Stimulated activated CD4-positive, alpha-beta T cell treated with anti-CD3 and anti-CD28 coated beads, TNF-alpha, amount 100 ng/mL, for 1 hour (primary cell): ENCODE data around the gene SYCP3.
"Not testable (repeated sequence)": the region's sequence is repeated elsewhere in the genome, so short reads cannot be mapped to it uniquely, and the experiment has no call there.

ENCODE experiments used
- DNase-seq, 3 donors: peaks; one replicate each; pipeline ENCODE4 v3.0.0-alpha.2; 2020; ENCODE audit warnings: low read depth in 3 of 3, low spot score in 1 of 3

The SYCP3 gene

DNA sequence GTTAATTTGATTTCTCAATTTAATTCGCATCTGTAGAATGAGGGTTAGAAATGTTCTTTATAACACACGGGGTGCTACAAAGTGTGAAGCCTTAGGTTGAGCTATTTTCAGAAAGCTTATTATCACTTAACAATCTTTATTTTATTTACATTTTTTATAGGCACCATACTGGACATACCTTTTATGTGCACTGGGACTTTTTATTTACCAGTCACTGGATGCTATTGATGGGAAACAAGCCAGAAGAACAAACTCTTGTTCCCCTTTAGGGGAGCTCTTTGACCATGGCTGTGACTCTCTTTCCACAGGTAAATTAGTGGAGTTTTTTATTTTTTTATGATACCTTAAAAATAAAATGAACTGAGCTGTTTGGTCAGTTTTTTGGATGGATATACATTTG lies 25.3 kb downstream of the SYCP3 start:
- no peak for DNase-seq

DNA sequence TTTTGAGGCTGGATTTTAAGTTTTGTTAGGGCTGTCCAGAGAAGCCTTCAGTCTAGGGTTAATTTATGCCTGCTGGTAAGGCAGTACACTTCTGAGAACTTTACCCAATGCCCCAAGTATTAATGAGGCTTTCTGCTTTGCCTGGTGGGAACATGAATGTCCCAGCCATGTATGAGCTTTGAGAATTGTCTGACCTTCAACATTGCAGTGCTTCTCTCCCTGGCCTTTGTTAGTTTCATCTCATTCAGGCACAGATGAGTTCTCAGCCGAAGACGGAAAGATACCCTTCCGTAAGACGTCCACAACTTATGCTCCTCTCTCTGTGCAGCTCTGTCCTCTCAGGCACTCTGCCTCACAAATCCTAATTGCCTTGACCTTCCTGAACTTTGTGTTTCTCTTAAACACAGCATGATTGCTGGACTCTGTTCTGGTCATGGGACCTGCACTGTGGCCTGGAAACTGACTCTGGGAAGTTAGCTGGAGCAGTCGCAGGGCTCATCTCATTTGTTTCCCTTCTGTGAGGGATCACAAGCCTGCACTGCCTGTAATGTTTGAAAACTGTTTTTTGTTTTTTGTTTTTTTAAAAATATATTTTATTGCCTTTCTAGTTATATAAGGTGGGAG lies 26.1 kb downstream of the SYCP3 start:
- DNase-seq: no peak

DNA sequence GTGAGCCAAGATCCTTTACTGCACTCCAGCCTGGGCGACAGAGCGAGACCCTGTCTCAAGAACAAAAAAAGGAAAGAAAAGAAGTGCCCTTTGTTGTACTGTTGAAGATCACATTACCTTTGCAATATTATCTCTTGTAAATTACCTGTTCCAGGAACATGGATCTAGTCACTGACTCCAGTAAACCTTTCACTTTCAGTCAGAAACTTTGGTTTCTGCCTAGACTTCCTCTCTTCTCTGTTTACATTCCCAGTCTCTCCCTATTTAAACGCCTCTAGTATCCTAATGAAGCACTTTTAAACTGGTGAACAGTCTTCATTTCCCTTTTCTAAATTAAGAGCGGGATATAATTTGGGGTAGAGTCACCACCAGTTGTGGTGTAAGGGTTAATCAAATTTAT lies 29.0 kb downstream of the SYCP3 start:
- DNase-seq: no peak

DNA sequence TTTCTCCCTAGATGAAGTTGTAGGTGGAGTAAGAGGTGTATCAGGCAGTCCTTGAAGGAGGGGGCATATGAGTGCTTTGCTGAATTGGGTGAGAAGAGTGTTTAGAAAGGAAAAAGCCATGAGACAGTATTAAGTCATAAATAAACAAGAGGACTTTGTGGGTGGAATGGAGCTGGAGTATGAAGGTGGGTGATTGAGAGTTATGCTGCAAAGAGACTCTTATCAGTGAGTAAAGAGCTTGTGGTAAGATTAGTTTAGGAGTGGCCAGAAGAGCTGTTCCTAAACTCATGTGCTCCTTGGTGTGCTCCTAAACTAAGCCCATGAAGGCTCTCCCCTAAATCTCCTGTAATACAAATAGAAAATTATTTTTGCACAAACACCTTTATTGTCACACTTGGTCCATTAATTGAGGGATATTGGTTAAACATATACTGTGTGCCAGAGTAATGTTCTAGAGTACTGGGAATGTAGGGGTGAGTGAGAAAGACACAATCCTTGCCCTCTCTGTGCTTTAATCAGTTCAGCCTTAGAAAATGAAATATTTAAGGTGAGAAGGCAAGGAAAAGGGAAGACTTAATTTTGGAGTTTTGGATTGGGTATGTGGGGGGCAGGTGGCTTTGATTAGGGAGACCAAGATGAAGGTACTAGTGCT lies 32.0 kb downstream of the SYCP3 start:
- no peak for DNase-seq

DNA sequence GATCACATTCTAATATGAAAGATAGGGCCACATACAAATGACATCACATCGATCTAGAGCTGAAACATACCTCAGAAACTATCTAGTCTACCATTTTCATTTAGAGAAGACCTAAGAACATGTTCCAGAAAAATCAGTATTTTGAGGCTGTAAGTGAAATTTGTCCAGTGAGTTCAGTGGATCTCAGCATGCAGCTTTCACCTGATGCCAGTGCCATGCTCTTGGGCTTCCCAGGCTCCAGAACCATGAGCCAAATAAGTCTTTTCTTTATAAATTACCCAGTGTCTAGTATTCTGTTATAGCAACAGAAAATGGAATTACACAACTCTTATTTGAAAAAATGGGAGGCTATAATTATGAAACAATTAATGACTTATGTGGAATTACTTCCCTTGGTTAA lies 32.9 kb downstream of the SYCP3 start:
- no peak for DNase-seq

DNA sequence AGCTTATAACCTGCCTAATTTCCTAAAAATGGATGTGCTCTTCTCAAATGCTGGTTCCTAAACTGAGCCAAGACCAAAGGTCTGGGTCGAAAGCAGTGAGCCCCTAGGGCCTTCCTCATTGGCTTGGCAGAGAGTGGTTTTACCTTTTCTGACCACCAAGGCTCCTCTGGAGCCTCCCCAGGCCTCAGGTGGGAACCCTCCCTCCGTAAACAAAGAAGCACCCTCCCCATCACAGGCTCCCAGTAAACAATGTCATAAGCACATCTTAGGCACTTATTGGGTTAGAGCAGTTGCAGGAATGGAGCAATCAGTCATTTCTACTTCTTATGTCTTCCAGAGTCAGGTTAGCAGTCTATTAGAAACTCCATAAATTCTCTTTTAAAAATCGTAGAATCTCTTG lies 35.8 kb downstream of the SYCP3 start:
- DNase-seq: no peak

DNA sequence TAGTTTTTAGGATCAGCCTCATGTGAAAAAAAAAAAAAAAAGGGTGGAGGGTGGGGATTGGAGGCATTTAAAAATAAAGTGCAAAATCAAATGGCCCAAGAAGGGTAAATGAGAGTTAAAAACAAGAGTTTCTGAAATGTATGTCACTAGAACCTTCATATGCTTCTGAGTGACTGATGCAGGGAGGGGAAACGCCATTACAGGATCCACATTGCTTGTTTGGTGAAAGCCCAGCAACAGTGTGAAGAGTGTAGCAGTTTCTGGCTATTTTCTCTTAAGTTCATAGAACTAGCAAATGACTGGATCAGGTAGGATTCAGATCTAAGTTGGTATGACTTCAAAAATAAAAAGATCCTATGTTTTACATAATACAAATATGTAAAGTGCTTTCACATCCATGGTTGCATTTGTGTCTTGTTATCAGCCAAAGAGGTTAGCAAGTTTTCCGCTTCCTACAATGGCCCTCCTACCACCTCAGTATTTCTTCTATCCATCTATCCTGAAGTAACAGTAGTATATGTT lies 38.9 kb downstream of the SYCP3 start:
- DNase-seq: no peak

DNA sequence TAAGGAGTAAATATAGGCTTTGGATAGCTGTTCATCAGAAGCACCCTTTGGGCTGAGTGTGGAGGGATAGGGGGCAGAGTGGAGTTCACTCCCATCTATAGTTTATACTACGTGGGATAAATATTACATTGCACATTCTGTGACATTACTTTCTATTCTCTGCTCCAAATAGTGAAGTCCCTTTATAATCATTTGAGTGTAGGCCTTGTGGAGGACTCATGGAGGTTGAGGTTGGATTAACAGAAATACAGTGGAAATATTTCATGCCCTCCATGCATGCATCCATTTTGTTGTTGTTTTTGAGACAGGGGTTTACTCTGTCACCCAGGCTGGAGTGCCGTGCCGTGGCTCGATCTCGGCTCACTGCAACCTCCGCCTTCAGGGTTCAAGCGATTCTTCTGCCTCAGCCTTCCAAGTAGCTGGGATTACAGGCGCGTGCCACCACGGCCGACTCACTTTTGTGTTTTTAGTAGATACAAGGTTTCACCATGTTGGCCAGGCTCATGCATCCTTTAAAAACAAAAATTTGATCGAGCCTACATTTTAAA lies 40.4 kb downstream of the SYCP3 start:
- DNase-seq: no peak

DNA sequence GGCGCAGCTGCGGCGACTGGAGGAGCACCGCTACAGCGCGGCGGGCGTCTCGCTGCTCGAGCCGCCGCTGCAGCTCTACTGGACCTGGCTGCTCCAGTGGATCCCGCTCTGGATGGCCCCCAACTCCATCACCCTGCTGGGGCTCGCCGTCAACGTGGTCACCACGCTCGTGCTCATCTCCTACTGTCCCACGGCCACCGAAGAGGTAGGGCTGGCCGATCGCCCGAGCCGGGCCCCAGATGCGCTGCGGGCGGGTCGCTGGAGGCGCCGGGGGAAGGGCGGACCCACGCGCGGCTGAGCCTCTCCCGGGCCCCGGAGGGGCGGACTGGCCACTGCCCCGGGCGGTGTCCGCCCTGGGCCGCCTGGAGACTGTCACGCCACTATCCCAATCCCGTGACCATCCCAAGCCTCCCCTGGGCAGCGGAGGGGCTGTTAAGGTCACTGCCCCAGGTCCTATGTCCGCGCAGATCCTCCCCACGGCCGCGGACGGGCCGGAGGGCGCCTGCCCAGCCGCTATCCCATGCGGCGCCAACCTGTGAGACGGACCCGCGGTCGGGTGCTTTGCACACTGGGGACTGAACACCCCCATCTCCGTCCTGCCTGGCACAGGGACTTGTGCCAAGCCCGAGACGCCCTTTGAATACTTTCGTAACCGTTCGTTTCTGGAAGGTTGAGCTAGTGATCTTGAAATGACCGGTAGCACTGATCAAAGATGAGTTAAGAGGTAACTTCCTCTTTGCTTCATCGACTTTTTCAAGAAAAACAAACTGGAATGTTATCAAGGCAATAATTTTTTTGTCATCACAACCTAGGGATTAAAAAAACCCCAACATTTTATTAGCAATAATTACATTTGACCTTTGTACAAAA lies 41.1 kb downstream of the SYCP3 start:
- DNase-seq: no peak

DNA sequence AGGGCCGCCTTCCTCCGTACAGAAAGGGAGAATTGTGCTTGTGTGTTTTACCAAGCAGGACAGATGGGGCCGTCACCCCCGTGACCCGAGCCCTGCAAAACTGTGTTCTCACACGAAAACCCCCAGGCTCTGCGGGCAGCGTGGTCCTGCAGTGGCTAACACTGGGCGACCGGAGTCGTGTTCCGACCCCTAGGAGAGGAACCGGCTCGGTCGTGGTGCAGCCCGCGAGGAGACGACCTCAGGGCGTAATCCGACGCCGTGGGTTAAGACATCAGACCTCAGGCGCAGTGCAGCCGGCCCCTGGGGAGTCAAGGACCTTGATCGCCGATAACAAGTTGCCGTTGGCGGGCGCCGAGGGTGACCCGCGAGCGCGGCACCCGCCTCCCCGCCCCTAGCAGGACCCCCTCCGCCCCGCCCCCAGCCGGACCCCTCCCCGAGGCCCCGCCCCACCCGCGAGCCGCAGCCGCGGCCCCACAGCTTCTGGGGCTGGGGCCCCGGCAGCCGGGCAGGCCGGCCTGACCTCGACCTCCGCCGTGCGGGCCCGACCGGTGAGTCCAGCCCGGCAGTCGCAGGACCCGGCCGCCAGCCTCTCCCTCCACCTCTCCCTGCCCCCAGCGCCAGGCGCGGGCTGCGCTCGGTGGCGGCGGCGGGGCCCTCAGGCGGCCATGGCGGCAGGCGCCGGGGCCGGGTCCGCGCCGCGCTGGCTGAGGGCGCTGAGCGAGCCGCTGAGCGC lies 41.9 kb downstream of the SYCP3 start, which contains the start of gene CHPT1:
Gene CHPT1 (plus strand): TSS at position 444 of the 733 bp plus-strand sequence. CDS start 222 bp downstream, at position 666.
- DNase-seq: peak in 2 of 3 donors; percentile 22 to 49

DNA sequence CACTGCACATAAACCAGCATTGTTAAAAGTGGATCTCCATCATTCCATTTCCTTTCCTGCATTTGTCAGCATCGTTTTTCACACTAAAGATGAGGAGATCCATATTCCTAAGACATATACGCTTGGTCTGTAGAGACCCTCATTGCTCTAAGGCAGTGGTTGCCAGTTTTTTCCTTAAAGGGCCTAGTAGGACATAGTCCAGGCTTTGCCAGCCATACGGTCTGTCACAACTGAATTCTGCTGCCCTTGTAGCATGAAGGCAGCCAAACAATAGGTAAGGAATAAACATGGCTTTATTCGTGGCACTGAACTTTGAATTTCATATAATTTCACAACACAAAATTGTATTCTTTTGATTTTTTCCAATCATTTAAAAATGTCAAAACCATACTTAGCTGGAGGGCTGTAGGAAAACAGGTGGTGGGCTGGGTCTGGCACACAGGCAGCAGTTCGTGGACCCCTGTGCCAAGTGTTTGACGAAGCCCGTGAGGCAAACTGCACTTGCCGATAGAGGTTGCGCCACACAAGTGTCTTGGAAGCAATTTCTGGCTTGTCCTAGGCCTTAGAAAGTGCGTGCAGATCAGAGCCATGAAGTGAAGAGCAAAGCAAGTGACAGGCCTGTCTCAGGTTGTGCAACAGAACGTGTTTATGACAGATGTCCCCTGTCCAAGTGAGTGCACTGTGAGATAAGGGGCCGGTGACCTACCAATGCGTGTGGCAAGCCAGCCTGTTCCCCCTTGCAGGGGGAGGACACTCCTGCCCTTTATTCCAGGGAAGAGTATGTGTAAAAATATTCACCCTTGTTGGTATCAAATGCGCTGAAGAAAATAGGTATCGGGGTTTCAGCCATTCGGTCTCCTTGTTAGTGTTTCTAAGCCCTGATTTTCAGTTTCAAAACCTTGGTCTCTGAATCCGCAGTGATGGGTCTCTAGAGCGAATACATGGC lies 42.7 kb downstream of the SYCP3 start:
- no peak for DNase-seq

DNA sequence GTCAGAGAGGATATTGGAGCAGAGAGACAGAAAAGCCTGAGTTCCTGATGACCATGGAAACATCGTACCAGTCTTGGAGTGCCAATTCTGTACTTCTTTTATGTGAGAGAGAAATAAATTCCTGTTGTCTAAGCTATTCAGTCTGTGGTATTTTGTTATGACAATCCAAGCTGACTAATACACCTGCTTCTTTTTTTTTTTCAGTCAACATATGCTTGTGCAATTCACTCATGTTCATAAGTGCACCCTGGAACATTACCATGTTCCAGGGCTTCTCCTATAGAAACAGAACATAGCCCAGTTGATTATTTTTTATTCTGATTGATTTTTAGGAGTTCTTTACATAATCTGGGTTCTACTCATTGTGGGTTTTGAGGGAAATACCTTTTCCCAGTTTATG lies 43.6 kb downstream of the SYCP3 start:
- no peak for DNase-seq

DNA sequence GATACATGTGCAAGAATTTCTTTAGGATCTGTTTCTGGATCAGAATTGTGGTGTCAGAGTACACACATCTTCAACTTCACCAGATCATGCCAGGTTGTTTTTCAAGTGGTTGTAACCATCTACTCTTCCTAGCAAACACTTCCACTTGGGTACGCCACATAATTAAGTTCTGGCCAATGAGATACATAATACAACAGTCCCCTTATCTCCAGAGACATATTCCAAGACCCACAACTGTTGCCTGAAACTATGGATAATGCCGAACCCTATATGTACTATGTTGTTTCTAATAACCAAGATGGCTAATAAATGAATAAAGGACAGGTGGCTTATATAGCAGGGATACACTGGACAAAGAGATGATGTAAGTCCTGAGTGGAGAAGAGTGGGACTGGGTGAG lies 44.3 kb downstream of the SYCP3 start:
- no peak for DNase-seq

DNA sequence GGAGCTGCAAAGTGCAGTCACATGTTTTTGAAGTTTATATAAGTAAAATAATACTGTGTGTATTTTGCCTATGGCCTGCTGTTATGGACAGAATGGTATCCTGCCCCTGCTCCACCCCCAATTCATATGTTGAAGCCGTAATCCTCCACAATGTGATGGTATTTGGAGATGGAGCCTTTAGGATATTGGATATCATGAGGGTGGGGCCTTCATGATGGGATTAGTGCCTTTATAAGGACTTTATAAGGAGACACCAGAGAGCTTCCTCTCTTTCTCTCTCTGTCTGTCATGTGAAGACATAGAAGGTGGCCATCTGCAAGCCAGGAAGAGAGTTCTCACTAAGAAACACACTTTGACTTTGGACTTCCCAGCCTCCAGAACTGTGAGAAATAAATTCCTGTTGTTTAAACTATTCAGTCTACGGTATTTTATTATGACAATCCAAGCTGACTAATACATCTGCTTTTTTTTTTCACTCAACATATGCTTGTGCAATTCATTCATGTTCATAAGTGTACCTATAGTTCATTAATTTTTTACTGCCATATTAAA lies 44.9 kb downstream of the SYCP3 start:
- no peak for DNase-seq

DNA sequence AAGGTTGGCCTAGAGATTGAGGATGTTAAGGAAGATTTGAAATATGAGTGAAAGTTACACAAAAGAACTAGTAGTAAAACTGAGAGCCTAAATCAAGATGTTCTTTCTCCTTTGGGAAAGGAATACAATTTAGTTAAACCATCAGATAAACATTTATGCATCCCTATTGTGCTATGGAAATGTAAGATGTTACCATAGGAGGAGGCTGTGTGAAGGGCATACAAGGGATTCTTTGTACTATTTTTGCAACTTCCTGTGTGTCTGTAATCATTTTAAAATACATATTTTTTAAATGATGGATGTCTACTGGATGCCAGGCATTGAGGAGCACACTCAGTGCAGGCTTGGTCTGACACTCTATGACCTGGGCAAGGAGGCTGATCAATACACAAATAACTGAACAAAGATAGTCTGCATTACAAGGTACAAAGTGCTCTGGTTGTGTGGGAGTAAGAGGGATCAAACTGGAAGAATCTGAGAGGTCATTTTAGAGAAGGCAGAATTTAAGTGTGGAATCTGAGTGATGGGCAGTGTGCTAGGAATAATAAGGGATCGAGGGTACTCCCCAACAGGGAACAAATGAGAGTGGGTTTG lies 47.7 kb downstream of the SYCP3 start:
- no peak for DNase-seq

DNA sequence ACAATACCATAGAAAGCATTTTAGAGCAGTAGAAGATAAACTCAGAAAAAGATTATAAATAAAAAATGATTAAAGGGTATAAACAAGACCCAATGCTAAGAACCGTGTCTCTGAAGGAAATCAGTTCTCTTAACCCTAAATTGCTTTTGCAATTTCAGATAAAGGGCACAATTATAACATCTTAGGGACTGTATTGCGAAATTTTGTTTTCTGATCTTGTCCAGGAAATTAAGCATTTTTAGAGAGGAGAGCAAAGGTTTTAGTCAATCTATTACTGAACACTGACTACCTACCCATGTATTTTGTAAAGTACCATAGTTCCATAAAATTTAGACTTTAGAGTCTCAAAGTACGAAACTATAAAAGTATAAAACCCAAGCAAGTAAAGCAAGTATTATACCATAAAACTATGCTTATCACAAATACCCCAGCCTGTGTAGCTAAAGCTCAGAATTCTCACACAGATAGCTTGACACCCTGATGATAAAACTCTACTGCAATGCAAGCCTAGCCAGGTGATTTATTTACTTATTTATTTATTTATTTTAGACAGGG lies 48.6 kb downstream of the SYCP3 start:
- no peak for DNase-seq

DNA sequence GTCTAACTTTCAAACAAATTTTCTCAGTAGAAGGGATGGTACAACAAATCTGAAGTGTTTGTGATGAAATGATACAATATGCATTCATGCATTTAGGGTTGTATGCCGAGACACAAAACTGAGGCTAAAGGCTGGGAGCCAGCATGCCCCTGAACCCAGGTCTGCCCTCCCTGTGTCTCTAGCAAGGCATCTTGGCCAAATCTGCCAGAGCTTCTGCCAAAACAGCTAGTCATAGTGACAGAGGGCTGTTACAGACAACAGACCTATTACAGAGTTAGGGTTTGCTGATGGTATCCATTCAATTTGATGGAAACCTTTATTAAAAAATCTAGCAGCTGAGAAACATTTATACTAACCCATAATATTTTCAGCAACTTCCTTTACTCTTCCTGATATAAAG lies 53.1 kb downstream of the SYCP3 start:
- no peak for DNase-seq

DNA sequence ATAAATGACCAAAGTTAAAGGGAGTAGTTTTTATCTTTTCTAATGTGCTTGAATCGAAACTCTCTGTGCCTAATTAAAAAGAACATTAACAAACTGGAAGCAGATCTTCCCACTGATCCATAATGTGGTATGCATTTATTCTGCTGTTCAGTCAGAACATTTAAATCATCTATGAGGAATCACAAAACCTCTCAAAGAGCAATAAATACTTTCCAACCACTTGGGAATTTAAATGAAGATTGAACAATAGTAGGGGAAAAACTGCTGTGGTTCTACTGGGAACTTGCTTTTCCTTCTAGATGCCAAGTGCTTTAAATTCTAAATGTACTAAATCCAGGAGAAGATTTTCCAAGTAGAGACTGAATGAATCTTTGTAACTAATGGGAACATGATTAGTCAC lies 54.2 kb downstream of the SYCP3 start:
- DNase-seq: no peak

DNA sequence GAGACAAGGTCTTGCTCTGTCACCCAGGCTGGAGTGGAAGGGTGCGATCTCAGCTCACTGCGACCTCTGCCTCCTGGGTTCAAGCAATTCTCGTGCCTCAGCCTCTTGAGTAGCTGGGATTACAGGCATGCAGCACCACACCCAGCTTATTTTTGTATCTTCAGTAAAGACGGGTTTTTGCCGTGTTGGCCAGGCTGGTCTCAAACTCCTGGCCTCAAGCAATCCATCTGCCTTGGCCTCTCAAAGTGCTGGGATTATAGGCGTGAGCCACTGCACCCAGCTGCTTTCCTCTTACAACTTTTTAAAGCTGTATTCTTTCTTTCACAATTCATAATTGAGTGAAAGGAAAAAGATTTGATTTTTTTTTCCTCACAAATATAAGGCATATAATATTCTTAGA lies 57.6 kb downstream of the SYCP3 start:
- not testable (repeated sequence) for DNase-seq
